Measurements from ENCODE around the gene ZNF491.
"Not testable (repeated sequence)": the region's sequence is repeated elsewhere in the genome, so short reads cannot be mapped to it uniquely, and the experiment has no call there.

ZNF491 gene

GRCh38 chr19:11798391-11799330, at the start of gene ZNF491:
ZNF491 (plus strand) TSS chr19:11798523; CDS start chr19:11805954, 7,431 bp downstream.
- DNase-seq (ENCODE audit: low read depth in 2 of 3, low spot score in 2 of 3) = peak; percentile 65 to 75 (median 68)

- DNase-seq (ENCODE audit: low read depth in 2 of 3, low spot score in 2 of 3) = no peak
Observed at GRCh38 chr19:11749751-11750150, 48.6 kb upstream of the ZNF491 start.

- DNase-seq (ENCODE audit: low read depth in 2 of 3, low spot score in 2 of 3) = no peak
Observed at GRCh38 chr19:11752244-11752736, 46.0 kb upstream of the ZNF491 start.

- no peak for DNase-seq (ENCODE audit: low read depth in 2 of 3, low spot score in 2 of 3)
Observed at GRCh38 chr19:11754663-11755062, 43.7 kb upstream of the ZNF491 start.

GRCh38 chr19:11756965-11757364, 41.4 kb upstream of the ZNF491 start:
- DNase-seq (ENCODE audit: low read depth in 2 of 3, low spot score in 2 of 3) = no peak

GRCh38 chr19:11759805-11760204, 38.5 kb upstream of the ZNF491 start:
- DNase-seq (ENCODE audit: low read depth in 2 of 3, low spot score in 2 of 3) = no peak

GRCh38 chr19:11763117-11763516, 35.2 kb upstream of the ZNF491 start:
- DNase-seq (ENCODE audit: low read depth in 2 of 3, low spot score in 2 of 3) = no peak

- DNase-seq (ENCODE audit: low read depth in 2 of 3, low spot score in 2 of 3) = no peak
Observed at GRCh38 chr19:11763611-11764010, 34.7 kb upstream of the ZNF491 start.

GRCh38 chr19:11766597-11767591, 31.4 kb upstream of the ZNF491 start, which contains the start of gene ZNF441:
ZNF441 (plus strand) TSS chr19:11767000; CDS start chr19:11767194, 194 bp downstream.
- peak; percentile 80 to 92 (median 92) for DNase-seq (ENCODE audit: low read depth in 2 of 3, low spot score in 2 of 3)

- peak in 1 of 3 experiments; percentile 4 for DNase-seq (ENCODE audit: low read depth in 2 of 3, low spot score in 2 of 3)
Observed at GRCh38 chr19:11767633-11768133, 30.6 kb upstream of the ZNF491 start.

GRCh38 chr19:11769995-11770394, 28.3 kb upstream of the ZNF491 start:
- DNase-seq (ENCODE audit: low read depth in 2 of 3, low spot score in 2 of 3) = no peak

GRCh38 chr19:11771520-11771919, 26.8 kb upstream of the ZNF491 start:
- not testable (repeated sequence) for DNase-seq (ENCODE audit: low read depth in 2 of 3, low spot score in 2 of 3)

GRCh38 chr19:11776669-11777068, 21.7 kb upstream of the ZNF491 start:
- DNase-seq (ENCODE audit: low read depth in 2 of 3, low spot score in 2 of 3) = not testable (repeated sequence)

- DNase-seq (ENCODE audit: low read depth in 2 of 3, low spot score in 2 of 3) = no peak
Observed at GRCh38 chr19:11780431-11781020, 17.8 kb upstream of the ZNF491 start.

- DNase-seq (ENCODE audit: low read depth in 2 of 3, low spot score in 2 of 3) = no peak
Observed at GRCh38 chr19:11781295-11782057, 16.8 kb upstream of the ZNF491 start.

- DNase-seq (ENCODE audit: low read depth in 2 of 3, low spot score in 2 of 3) = no peak
Observed at GRCh38 chr19:11783767-11784166, 14.6 kb upstream of the ZNF491 start.

- no peak for DNase-seq (ENCODE audit: low read depth in 2 of 3, low spot score in 2 of 3)
Observed at GRCh38 chr19:11784356-11784755, 14.0 kb upstream of the ZNF491 start.

- no peak for DNase-seq (ENCODE audit: low read depth in 2 of 3, low spot score in 2 of 3)
Observed at GRCh38 chr19:11787536-11787935, 10.8 kb upstream of the ZNF491 start.

GRCh38 chr19:11792942-11793341, 5.4 kb upstream of the ZNF491 start:
- DNase-seq (ENCODE audit: low read depth in 2 of 3, low spot score in 2 of 3) = no peak

- DNase-seq (ENCODE audit: low read depth in 2 of 3, low spot score in 2 of 3) = peak; percentile 38 to 70 (median 43)
Observed at GRCh38 chr19:11797491-11797890, 832 bp upstream of the ZNF491 start.
